HEK293 (cell line): Measurements from ENCODE around the gene CD69.

Source experiments
- TRIM28 ChIP-seq: IDR thresholded peaks from 2 replicates; pipeline ENCODE4 v1.6.1; 2011; ENCODE audit warnings: low read length, control low read depth, borderline replicate concordance
- ZNF292 ChIP-seq: fragments of 450-650 bp; formaldehyde crosslinking; IDR thresholded peaks from 2 replicates; pipeline ENCODE4 v1.5.1; 2016; ENCODE audit warnings: low read depth, missing biosample characterization, missing genetic modification characterization, borderline replicate concordance
- TF ChIP-seq, protein P1 (sequence below): fragments of 450-650 bp; formaldehyde crosslinking; IDR thresholded peaks from 2 replicates; pipeline ENCODE4 v1.5.1; 2016; ENCODE audit warnings: missing biosample characterization, missing genetic modification characterization
- TF ChIP-seq, protein P2 (sequence below): sonication (generic); formaldehyde crosslinking; IDR thresholded peaks from 2 replicates; pipeline ENCODE4 v1.8.1; 2022; ENCODE audit warnings: mild to moderate bottlenecking, moderate library complexity, missing genetic modification reagents

DNA sequence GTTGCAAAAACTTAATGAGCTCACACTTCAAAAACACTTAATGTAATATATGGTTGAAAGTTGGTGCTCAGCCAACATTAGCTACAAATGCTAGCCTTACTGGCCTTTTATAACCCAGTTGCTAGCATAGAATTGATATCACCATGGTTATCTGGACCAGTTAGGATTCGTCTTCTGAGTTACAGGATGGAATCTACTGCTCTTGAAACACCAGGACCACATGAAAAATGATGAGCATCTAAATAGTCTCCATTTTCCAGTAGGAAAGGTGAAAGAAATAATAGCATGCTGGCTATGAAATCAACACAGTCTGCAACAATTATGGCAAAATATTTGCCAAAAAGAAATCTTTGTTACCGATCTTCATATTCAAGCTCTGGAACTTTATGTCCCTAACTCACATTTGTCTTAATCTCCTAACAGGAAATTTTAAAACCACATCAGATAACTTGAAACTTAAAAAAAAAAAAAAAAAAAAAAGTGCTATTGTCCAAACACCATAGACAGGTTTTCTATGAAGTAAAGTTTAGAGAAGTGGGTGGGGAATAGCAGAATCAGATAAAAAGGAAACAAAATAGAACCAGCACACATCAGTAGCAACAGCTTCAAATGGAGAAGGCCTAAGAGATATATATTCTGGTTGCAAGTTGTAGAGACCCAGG is 12.6 kb upstream of the CD69 start:
- TF ChIP-seq, protein P1, sequence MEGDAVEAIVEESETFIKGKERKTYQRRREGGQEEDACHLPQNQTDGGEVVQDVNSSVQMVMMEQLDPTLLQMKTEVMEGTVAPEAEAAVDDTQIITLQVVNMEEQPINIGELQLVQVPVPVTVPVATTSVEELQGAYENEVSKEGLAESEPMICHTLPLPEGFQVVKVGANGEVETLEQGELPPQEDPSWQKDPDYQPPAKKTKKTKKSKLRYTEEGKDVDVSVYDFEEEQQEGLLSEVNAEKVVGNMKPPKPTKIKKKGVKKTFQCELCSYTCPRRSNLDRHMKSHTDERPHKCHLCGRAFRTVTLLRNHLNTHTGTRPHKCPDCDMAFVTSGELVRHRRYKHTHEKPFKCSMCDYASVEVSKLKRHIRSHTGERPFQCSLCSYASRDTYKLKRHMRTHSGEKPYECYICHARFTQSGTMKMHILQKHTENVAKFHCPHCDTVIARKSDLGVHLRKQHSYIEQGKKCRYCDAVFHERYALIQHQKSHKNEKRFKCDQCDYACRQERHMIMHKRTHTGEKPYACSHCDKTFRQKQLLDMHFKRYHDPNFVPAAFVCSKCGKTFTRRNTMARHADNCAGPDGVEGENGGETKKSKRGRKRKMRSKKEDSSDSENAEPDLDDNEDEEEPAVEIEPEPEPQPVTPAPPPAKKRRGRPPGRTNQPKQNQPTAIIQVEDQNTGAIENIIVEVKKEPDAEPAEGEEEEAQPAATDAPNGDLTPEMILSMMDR (tag by site-specific recombination), result no peak
- TF ChIP-seq TRIM28 (no peak), ZNF292 (tag by site-specific recombination) (no peak)
- TF ChIP-seq, protein P2, sequence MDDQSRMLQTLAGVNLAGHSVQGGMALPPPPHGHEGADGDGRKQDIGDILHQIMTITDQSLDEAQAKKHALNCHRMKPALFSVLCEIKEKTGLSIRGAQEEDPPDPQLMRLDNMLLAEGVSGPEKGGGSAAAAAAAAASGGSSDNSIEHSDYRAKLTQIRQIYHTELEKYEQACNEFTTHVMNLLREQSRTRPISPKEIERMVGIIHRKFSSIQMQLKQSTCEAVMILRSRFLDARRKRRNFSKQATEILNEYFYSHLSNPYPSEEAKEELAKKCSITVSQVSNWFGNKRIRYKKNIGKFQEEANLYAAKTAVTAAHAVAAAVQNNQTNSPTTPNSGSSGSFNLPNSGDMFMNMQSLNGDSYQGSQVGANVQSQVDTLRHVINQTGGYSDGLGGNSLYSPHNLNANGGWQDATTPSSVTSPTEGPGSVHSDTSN (CRISPR knock-in tag), result no peak
